HG03095 (cell line): ENCODE results near the gene EMSY.

ENCODE experiments used
- ATAC-seq: cut with Tn5 transposase; IDR thresholded peaks from one replicate; pipeline ENCODE4 v1.9.1; 2021; ENCODE audit warnings: moderate library complexity; ENCODE audit not compliant: unreplicated experiment

EMSY gene

DNA sequence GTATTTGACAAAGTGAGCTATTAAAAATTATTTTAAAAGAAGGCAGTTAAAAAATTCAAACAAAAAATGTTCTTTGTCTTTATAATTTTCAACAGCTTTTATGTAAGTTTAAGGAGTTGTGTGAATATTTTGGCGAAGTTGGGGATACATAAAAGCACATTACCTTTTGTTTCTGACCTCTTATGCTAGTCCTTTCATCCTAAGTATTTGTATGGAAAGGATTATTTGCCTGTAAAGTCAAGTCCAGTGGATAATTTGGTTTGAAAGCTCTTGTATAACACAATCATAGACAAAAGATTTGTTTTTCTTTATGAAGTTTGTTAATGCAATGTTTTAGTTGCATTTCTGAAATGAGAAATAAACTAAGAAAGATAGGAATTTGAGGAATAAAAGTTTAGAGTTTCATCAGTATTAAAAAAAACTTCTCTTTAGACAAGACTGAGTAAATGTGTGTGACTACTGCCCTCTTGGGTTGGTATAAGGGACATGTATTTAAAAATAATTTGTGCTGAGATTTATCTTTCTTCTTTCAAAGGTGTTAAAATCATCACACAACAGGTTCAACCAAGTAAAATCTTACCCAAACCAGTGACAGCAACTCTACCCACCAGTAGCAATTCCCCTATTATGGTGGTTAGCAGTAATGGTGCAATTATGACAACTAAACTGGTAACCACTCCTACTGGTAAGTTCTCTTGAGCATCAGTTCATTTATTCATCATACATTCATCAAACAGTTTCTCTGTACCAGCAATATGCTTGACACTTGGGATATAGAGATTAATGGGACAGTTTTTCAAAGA, 68.2 kb downstream of the EMSY start:
- no peak for ATAC-seq

DNA sequence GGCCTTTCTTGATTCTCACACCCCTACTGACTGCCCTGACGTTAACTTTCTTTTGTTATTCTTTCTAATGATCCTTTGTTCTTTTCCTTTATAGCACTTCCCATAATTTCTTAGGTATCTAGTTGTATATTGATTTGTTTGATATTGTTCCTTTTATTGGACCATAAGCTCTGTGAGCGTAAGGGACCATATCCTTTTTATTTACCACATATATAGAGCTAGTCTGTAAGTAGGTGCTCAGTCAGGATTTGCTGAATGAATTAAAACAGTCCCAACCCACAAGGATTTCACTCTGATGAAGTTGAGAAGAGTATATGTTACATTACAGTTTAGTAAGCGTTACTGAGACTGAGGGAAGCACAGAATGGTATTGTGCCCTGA, 68.8 kb downstream of the EMSY start:
- no peak for ATAC-seq

DNA sequence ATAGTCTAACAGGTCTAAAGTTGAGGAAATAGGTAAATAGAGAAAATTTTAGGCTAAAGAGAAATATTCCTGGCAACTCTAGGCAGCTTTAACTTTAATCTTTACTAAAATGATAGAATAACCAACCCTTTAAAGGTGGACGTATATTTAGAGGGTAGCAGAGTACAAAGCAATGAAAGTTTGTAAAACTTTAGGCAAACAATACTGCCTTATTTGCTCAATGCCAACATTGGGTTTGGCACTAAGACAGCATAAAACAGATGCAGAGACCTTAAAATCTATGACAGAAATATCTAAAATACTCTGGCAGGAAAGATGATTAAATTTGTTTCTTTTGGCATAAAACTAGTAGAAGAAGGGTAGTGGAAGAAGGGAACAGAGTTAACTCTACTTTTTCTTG, 70.7 kb downstream of the EMSY start:
- no peak for ATAC-seq

DNA sequence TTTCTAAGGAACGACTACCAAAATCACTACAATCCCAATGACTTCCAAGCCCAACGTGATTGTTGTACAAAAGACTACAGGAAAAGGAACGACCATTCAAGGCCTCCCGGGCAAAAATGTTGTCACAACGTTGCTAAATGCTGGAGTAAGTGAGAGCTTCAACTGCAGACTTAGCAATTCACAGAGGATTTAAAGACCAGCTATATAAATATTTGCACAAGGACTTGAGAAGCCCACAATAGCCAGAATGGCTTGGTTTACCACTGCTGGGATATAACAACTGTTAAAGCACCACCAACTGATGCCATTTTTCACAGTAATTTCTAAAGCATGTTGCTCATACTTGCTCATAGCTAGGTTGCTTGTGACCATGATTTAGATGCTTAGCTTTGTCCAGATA, 78.3 kb downstream of the EMSY start:
- no peak for ATAC-seq

DNA sequence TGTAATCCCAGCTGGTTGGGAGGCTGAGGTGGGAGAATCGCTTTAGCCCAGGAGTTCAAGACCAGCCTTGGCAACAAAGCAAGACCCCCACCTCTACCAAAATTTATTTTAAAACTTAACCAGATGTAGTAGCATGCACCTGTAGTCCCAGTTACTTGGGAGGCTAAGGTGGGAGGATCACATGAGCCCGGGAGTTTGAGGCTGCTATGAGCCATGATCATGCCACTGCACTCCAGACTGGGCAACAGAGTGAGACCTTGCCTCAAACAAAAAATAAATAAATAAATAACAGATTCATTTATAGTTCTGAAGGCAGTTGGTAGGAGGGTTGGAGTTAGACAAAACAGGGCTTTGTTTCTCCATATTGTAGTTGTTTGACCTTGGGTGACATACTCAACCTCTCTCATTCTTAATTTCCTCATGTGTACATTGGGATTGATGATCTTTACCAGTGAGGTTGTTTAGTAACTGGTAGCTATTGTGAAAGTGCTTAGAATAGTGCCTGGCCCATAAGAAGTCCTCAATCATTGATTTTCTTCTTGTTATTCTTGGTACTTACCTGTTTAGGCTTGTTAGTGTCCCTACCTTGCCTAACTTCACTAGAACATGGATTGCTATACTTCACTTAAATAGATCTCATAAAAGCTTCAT, 79.1 kb downstream of the EMSY start:
- no peak for ATAC-seq

DNA sequence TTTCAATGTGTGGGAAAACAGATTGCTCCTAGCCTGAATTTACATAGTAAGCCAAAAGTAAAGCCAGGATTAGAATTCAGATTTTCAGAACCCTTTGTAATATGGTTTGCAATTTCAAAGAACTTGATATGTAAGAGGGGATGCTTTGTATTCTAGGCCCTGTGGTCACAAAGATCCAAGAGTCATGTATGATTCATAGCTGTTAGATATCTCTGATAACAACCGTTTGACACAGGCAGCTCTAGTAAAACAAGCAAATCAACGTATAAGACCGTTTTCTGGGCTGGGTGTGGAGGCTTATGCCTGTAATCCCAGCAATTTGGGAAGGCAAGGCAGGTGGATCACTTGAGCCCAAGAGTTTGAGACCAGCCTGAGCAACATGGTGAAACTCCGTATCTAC, 79.6 kb downstream of the EMSY start:
- no peak for ATAC-seq

DNA sequence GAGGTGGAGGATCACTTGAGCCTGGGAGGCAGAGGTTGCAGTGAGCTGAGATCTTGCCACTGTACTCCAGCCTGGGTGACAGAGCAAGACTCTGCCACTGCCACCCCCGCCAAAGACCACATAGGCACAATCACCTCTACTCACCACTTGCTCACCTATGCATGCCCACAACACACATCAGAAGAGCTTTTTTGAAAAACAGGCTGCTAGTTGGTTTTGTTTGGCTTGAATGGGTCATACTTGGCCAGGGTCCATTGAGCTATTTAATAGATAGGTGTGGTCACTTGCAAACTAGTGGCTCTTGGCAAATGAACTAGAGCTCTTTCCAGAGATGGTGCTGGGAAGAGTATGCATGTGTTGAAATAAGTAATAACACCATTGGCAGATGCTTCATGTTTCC, 80.1 kb downstream of the EMSY start:
- ATAC-seq = no peak

DNA sequence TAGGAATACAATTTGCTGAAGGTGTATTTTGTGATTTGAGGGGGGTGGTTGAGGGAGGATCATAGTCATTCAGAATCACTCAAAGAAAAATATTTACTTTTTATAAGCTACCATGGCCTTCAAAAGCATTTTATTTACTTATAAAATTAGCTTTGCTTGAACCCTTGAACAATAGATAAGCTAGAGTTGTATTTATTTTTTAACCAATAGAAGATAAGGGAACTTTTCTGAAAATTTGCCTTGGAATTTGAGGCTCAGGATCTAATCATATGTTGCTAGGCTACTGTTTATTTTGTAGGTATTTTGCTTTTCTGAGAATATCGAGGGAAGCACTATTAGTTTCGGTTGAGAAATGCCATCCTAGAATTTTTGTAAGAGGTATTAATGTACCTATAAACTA, 82.1 kb downstream of the EMSY start:
- no peak for ATAC-seq

DNA sequence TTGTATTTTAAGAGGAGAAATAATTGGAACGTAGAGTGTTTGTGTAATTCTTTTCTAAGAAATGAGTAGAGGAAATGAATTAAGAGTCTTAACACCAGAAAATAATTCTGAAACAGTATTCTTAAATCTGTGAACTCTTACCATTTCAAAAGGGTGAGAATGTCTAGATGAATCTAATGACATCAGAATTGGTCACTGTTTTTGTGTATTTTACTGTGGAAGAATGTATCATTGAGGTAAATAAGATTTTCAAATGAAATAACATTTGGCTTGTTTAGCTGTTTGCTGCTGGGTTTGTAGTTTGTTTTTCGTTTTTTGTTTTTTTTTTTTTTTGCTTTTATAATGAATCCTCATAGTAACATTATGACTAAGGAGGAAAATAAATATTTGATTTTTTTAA, 97.6 kb downstream of the EMSY start:
- ATAC-seq = no peak

DNA sequence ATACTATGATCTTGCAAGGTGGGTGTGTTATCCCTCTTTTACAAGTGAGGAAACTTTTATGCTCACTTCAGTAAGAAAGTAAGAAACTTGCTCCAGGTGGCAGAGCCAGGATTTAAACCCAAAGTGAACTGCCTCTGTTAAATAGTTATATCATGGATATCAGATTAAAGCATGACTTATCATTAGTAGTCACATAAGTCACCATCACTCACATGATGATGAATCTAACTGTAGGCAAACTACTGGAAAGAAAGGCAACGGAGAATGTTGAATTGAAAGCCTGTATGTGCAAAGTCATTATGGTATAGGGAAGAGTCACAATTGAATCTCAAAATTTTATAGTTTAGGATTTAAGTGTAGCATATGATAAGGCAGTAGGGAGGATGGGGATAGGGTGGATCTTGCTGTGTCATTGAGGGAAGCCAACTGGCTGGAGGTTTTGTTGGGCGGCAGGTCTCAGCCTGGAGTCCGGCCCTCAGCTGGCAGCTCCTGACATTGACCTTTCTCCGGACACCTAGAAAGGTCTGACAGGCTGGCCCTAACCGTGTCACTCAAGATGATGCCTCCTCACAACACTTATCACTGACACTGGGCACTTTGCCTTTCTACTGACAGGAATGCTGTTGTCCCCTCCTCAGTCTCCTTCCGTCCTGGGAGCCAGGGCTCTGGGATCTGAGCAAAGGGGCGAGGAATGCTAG, 98.3 kb downstream of the EMSY start:
- no peak for ATAC-seq

DNA sequence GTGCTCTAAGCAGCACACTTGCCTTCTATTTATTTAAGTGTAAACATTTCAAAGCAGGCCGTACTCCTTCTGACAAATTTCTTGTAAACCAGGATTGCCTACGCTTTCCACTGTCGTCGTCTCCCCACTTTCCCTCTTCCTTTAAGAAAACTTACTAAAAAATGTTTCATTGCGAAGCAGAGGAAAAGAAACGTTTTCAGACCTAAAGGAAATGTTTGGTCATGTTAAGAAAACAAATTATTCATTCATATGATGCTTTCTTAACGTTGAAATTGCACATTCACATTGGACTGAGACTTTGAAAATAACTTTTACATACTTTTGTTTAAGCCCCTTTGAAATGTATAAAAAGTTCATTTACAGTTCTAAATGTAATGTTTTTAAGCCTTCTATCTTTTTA, 106.0 kb downstream of the EMSY start:
- no peak for ATAC-seq

DNA sequence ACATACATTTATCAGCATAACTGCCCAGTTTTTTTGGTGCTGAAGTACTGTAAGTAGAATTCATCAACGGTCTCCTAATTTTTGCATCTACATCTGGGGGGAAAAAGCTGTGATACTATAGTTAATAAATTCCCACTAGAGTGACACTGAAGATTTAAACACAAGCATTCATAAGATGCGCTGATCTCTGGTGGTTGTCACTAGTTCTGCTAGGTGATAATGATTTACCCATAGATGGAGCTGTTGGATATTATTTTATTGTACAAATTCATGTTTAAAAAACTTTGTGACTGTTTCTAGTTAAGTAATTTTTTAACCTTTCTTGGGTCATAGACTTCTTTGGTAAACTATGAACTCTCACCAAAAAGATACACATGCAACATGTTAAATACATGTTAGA, 106.6 kb downstream of the EMSY start:
- no peak for ATAC-seq

DNA sequence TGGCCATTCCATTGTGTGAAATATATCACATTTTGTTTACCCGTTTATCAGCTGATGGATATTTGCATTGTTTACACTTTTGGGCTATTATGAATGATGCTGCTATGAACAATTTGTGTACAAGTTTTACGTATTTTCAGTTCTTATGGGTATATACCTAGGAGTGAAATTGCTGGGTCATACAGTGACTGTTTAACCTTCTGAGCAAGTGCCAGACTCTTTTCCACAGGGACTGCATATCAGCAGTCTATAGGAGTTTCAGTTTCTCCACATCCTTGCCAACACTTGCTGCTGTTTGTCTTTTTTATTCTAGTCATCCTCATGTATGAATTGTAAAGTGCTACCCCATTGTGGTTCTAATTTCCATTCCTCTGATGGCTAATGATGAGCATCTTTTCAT, 108.2 kb downstream of the EMSY start:
- ATAC-seq = no peak

DNA sequence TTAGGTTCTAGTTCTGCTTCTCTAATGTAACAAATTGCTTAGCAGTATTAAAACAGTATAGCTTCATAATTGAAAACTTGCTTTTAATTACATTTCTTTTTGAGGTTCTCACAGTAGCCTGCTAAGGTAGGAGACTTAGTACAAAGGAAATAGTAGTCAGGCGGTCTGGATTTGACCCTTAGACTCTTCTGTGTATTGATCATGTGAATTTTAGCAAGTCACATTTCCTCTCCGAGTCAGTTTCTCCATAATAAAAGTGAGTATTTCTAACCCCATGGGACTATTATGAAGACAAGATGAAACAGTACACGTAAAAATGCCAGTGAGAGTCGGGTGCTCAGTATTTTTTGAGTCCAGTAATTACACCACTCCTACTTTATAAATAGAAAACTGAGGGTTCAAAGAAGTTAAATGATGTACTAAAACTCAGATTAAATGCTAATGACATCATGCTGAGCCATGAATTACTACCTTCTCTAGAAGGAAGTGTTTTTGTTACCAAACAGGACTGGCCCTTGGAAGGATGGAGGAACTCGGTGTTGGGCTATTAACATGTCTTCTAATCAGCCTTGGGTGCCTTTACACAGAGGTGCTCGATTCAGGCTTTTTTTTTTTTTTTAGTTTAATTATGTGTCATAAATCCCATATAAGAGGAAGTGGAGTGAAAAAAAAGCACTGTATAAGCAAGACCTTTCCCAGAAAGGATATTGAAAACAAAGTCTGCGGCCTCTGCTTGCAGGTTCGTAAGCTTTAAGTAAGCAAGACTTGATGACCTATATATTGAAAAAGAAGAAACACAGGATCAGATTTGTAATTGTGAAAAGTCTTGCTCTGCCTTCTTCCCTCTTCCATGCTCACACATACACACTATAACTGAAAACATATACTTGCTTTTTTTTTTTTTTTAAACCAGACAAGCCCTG, 109.0 kb downstream of the EMSY start:
- no peak for ATAC-seq

DNA sequence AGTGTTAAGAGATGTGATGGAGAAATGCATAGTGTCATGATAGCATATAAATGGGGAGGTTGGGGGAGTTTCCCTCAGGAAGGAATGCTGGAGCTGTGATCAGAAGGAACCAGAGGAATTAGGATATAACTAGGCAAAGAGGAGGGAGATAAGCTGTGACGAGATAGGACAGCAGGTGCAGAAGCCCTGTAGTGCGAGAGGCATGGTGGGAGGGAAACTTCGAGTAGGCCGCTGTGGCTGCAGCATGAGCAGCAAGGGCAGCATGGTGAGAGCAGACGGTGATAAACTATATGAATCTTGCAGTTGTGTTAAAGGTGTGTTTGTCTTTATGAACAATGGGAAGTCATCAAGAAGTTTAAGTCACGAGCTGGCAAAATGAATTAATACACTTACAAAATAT, 109.9 kb downstream of the EMSY start:
- no peak for ATAC-seq

DNA sequence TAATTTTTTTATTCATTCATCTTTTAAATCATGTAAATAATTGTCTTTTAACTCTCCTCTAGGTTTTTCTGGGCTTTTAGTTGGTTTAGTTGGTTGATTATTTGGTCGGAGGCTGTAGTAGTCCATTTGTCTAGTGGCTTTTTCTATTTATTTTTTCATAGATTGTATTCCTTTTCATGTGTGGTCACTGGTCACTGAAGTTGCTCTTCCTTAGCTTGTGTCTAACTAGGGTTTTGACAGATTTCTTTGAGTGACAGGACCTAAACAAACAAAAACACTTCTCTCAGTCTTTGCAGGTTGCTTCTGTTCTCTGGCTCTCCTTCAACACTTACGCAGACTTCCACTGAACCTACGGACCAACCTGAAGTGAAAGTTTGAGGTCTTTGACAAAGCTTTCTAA, 112.6 kb downstream of the EMSY start:
- ATAC-seq = no peak

DNA sequence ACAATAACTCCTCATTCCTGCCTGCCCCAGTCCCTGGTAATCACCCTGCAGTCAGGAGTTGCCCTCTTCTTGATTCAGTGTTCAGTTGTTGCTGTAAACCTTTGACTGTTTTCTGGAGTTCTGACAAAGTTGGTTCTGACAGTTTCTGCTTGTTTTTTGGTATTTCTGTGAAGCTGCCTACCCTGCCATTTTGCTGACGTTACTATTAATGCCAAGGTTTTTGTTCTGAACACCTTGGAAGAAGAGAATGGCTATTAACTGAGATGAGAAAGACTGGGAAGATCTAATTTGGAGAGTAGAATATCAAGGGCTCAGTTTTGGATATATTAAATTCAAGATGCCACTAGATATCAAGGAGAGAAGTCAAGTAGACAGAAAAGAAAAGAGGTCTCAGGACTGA, 113.7 kb downstream of the EMSY start:
- no peak for ATAC-seq

DNA sequence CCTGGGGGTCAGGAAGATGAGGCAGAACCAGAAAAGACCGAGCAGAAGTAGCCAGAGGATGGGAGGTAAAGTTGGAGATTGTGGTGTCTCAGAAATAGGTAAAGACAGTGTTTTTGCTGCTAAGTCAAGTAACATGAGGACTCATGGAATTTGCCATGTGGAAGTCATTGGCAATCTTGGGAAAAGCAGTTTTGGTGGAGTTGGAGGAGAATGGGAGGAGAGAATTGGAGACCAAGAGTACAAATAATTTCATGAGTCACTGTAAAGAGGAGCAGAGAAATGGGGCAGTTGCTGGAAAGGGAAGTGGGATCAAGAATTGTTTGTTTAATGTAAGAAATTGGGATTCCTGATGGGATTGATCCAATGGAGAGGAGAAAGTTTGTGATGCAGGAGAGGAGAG, 114.1 kb downstream of the EMSY start:
- ATAC-seq = no peak

DNA sequence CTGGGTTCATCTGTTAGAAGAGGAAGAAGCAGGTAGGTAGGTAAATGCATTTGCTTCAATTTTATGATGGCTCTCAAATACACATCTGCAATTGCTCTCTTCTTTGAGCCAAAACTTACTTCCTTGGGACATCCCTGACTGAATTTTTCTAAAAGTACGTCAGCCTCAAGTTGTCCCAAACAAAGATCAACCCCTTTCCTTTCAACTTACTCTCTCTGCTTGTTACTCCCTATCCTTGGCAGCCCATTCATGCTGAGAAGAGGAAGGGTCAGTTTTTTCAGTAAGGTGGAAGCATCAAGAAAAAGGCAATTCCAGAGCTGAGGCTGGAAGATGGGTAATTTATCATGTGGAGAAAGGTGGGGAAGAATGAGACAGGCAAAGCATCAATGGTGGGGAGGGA, 114.5 kb downstream of the EMSY start:
- ATAC-seq = no peak

DNA sequence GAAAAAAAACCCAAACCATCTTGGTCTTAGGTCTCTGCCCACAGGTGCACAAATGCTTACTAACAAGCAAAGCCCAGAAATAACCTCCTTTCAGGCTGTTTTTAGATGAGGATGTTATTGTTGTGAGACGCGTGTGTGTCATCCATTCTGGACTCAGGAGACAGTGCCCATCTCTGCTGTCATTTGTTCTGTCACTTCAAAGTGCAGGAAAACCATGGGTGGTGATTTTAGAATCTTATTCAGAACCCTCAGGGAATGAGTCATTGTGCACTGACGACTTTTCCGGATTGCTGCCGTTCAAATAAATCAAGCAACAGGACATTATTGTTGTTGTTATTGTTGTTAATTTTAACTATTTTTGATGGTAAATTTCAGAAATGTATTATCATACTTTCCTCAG, 115.4 kb downstream of the EMSY start:
- no peak for ATAC-seq

DNA sequence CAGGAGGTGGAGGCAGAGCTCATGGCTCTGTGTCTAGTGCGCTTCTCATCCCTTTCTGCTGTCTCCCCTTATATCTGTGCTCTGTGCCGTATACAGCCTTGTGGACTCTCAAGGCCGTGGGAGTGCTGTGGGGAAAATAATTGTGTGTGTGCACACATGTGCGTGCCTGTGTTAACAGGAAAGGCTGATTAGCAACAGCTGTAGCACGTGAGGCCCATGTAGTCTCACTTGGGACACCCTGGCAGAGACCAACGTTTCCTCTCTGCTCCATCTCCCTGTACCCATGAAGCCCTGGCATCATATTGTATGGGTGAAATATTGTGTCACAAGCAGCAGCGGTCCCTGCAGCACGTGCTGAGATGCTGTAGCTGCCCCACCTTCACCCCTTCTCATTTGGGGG, 116.4 kb downstream of the EMSY start:
- ATAC-seq = no peak
